ENCODE results near the gene MSI2. TPM values are rescaled to one million over a fixed set of nuclear protein-coding genes. Genes with fewer than 3 reads are reported as not detected.

Gene MSI2
- total RNA-seq, 4 donors from 2014 or later, result 27.3 to 50.4 (median 36.8) TPM

GRCh38 chr17:57522042-57523005 is 266.0 kb downstream of the MSI2 start:
- H3K36me3 ChIP-seq, result no peaks in the 10 kb centered on the region
- no peak for ATAC-seq
- H3K27me3 ChIP-seq, result no peaks in the 10 kb centered on the region
- no peak overlapping the region for H3K27ac ChIP-seq
- H3K4me3 ChIP-seq, result no peak overlapping the region
- WGBS, 2 donors (ENCODE audit: low coverage in 1 of 2), result 75 to 88% methylated on average over 3 to 5 of the region's 10 CpGs
- H3K9me3 ChIP-seq, result no peaks in the 10 kb centered on the region
- peaks cover 0 to 30% (median 0%) of the 10 kb centered on the region in 3 donors for H3K4me1 ChIP-seq
- no peak for TF ChIP-seq EP300 (IDR thresholded peaks at IDR 0.05)
- TF ChIP-seq POLR2A (IDR thresholded peaks at IDR 0.05), result no peak
- no peak for TF ChIP-seq POLR2AphosphoS5 (IDR thresholded peaks at IDR 0.05)
- TF ChIP-seq CTCF (IDR thresholded peaks at IDR 0.05), result no peak

- Histone ChIP-seq H3K4me1 (peaks cover 0 to 15% (median 0%) of the 10 kb centered on the region in 3 donors), H3K9me3 (no peaks in the 10 kb centered on the region), H3K27ac (no peak overlapping the region), H3K36me3 (no peaks in the 10 kb centered on the region), H3K27me3 (no peaks in the 10 kb centered on the region), H3K4me3 (no peak overlapping the region)
- no peak for ATAC-seq
- WGBS, 2 donors (ENCODE audit: low coverage in 1 of 2), result 89 to 98% methylated on average over 5 to 6 of the region's 7 CpGs
- TF ChIP-seq POLR2AphosphoS5 (IDR thresholded peaks at IDR 0.05) (no peak), CTCF (IDR thresholded peaks at IDR 0.05) (no peak), POLR2A (IDR thresholded peaks at IDR 0.05) (no peak), EP300 (IDR thresholded peaks at IDR 0.05) (no peak)
Measured at GRCh38 chr17:57523926-57524632, 267.8 kb downstream of the MSI2 start.

DNA sequence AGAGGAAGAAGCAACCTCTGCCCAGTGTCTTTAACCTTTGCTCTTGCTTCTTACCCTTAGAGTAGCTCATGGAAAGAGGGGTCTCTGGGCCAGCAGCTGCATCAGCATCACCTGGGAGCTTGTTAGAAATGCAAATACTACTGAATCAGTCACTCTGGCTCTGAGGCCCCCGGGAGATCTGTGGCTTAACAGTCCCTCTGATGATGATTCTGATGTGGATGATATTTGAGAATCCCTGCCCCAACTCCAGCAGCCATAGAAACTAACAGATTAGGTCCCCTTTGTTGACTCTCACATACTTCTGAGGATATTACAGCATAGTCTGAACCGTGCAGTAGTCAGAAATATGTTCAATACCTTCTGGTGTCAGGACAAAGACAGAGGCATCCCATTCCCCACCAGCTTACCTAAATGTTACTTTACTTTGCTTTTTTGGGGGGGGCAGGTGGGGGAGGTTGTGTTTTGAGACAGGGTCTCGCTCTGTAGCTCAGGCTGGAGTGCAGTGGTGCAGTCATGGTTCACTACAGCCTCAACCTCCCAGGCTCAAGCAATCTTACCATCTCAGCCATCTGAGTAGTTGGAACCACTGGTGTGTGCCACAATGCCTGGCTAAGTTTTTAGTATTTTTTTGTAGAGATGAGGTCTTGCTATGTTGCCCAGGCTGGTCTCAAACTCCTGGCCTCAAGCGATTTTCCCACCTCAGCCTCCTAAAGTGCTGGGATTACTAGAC is 268.7 kb downstream of the MSI2 start:
- no peaks in the 10 kb centered on the region for H3K27me3 ChIP-seq
- no peak overlapping the region for H3K27ac ChIP-seq
- no peak overlapping the region for H3K4me3 ChIP-seq
- H3K4me1 ChIP-seq, result peaks cover 0 to 15% (median 0%) of the 10 kb centered on the region in 3 donors
- ATAC-seq, result no peak
- WGBS, 2 donors (ENCODE audit: low coverage in 1 of 2), result 96 to 100% methylated on average over 2 to 4 of the region's 4 CpGs
- H3K36me3 ChIP-seq, result no peaks in the 10 kb centered on the region
- no peaks in the 10 kb centered on the region for H3K9me3 ChIP-seq
- no peak for TF ChIP-seq EP300 (IDR thresholded peaks at IDR 0.05)

DNA sequence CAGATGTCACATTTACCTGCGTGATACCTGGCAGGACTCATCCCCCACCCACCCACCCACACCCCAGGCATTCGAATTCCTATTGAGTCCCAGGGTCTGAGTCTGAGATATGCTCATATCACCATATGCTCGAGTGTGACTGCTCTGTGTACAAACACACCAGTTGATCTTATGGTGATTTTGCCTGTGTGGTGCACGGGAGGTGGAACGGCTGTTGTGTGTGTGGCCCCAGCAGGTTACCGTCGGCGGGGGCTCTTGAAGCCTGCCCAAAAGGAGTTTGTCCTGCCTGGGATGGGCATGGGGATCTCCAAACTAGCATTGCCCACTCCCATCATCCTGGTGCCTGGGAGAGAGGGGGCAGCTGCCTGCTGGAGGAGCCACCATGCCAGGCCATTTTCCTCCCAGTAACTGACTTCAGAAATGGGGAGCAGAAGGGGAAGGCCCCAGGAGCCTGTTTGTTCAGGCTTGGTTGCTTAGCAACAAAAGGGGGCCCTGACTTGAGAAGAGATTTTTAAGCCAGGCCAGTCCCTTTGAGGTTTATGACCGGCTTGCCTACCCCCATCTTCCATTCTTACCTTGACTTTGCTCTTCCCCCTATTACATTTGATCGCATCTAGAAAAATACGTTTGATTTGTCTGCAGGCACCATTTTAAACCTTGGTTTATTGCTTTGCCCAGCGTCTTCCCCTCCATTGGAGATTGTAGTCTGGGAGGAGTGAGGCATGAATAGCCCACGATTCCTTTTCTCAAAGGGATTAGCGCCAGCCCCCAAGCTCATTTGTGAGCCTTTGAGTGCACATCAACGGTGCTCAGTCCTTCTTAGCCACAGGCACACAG is 271.1 kb downstream of the MSI2 start:
- no peak for ATAC-seq
- TF ChIP-seq POLR2AphosphoS5 (IDR thresholded peaks at IDR 0.05) (no peak), CTCF (IDR thresholded peaks at IDR 0.05) (no peak), EP300 (IDR thresholded peaks at IDR 0.05) (no peak), POLR2A (IDR thresholded peaks at IDR 0.05) (no peak)
- Histone ChIP-seq H3K27ac (peak overlapping the region in 1 of 4 donors; percentile 32), H3K36me3 (no peaks in the 10 kb centered on the region), H3K4me3 (no peak overlapping the region), H3K9me3 (no peaks in the 10 kb centered on the region), H3K27me3 (no peaks in the 10 kb centered on the region), H3K4me1 (peaks cover 0 to 27% (median 4%) of the 10 kb centered on the region in 3 donors)
- WGBS, 2 donors (ENCODE audit: low coverage in 1 of 2), result 70 to 76% methylated on average over 6 to 7 of the region's 15 CpGs

All from gastroesophageal sphincter (tissue), 4 donors.